Neural crest cell (in vitro differentiated cells): ENCODE data around the gene LRRC27. TPM values are rescaled to one million over a fixed set of nuclear protein-coding genes. Genes with fewer than 3 reads are reported as not detected.

Experiments used
- DNase-seq: peaks from one replicate; pipeline ENCODE4 v3.0.0; 2021; ENCODE audit warnings: low read depth, mixed read lengths, low spot score
- H3K27ac Mint-ChIP-seq: one replicate; pipeline ENCODE4 v1.8.0; 2021; ENCODE audit warnings: mild to moderate bottlenecking, mixed read lengths; ENCODE audit not compliant: unreplicated experiment
- H3K27me3 Mint-ChIP-seq: 2 replicates; pipeline ENCODE4 v1.8.0; 2021; ENCODE audit warnings: low read depth, mild to moderate bottlenecking, mixed read lengths
- H3K36me3 Mint-ChIP-seq: 2 replicates; pipeline ENCODE4 v1.8.0; 2021; ENCODE audit warnings: low read depth, mild to moderate bottlenecking, mixed read lengths
- H3K4me1 Mint-ChIP-seq: 2 replicates; pipeline ENCODE4 v1.8.0; 2021; ENCODE audit warnings: mixed read lengths
- H3K4me3 Mint-ChIP-seq: one replicate; pipeline ENCODE4 v1.8.0; 2021; ENCODE audit warnings: mild to moderate bottlenecking, mixed read lengths
- H3K9me3 Mint-ChIP-seq: 2 replicates; pipeline ENCODE4 v1.8.0; 2021; ENCODE audit warnings: mixed read lengths
- CTCF ChIP-seq: fragments of 200-600 bp; sonication (generic); conservative IDR thresholded peaks from 2 replicates; pipeline ENCODE4 v1.5.0; 2021; ENCODE audit warnings: antibody characterized with exemption, mild to moderate bottlenecking
- total RNA-seq: library from RNA; stranded (reverse); gene quantifications from 2 replicates; pipeline ENCODE4 v1.2.1, GENCODE V29; 2021

The LRRC27 gene
- total RNA-seq, 1 donor from 2014 or later, result 21.9 TPM

DNA sequence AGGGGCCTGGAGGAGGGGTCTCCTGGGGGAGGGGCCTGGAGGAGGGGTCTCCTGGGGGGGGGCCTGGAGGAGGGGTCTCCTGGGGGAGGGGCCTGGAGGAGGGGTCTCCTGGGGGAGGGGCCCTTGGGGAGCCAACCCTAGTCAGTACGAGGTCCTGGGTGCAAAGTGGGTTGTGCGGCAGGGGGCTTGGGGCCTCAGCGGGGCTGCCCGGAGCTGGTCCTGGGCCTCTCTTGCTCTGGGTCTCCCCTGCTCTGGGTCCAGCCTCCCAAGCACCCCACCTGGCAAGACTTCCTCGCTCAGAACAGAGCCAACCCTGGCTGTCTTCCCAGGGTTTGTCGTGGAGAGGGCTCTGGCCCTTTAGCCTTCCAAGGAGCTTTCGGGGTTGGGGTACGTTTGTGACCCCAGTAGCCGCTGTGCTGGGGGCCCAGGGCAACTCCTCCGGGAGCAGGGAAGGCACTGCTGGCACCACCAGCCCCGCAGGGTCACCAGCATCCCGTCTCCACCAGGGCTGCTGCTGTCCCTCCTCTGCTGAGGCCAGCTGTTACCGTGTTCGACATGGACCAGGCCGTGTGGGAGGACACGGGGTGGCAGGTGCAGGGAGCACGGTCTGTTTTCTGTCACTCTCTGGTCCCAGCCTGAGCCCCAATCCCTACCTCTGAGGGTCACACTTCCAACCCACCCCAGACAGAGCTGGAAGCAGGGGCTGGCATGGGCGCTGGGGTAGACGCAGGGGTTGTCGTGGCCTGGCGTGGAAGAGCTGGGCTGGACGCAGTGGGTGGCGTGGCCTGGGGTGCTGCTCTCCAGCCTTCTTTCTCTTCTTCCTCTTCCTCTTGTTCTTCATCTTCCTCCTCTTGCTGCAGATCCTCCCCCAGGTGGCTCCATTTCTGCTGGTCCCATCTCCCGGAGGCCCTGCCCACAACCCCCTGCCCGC, 87.8 kb downstream of the LRRC27 start:
- H3K36me3 Mint-ChIP-seq, result peaks cover 6% of the 10 kb centered on the region
- H3K9me3 Mint-ChIP-seq, result no peaks in the 10 kb centered on the region
- no peak overlapping the region for H3K4me3 Mint-ChIP-seq
- DNase-seq, result no peak
- H3K4me1 Mint-ChIP-seq, result peaks cover 45% of the 10 kb centered on the region
- peak overlapping the region; percentile 12 for H3K27ac Mint-ChIP-seq
- TF ChIP-seq CTCF, result no peak
- no peaks in the 10 kb centered on the region for H3K27me3 Mint-ChIP-seq

DNA sequence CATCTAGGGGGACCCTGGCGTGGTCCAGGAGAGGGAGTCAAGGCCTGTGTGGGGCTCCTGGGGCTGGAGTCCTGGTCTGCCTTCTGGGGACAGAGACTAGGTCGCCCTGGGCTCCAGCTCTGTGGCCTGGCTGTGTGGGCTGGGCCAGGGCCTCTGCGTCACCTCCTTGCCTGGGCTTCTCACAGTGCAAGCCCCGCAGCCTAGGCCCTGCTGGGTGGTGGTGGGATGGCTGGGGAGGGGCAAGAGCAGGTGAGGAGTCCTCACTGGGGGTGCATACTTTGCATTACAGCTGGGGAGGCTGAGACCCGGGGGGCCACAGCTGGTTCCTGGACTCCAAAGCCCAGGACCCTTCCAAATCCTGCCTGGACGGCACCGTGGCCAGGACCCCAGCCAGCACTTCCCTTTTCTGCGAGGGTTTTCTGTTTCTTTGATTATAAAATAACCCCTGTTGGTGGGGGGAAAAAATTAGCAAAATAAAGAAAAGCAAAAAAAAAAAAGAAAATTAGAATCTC, 88.5 kb downstream of the LRRC27 start:
- peaks cover 2% of the 10 kb centered on the region for H3K36me3 Mint-ChIP-seq
- H3K27ac Mint-ChIP-seq, result peak overlapping the region; percentile 62
- H3K4me3 Mint-ChIP-seq, result no peak overlapping the region

DNA sequence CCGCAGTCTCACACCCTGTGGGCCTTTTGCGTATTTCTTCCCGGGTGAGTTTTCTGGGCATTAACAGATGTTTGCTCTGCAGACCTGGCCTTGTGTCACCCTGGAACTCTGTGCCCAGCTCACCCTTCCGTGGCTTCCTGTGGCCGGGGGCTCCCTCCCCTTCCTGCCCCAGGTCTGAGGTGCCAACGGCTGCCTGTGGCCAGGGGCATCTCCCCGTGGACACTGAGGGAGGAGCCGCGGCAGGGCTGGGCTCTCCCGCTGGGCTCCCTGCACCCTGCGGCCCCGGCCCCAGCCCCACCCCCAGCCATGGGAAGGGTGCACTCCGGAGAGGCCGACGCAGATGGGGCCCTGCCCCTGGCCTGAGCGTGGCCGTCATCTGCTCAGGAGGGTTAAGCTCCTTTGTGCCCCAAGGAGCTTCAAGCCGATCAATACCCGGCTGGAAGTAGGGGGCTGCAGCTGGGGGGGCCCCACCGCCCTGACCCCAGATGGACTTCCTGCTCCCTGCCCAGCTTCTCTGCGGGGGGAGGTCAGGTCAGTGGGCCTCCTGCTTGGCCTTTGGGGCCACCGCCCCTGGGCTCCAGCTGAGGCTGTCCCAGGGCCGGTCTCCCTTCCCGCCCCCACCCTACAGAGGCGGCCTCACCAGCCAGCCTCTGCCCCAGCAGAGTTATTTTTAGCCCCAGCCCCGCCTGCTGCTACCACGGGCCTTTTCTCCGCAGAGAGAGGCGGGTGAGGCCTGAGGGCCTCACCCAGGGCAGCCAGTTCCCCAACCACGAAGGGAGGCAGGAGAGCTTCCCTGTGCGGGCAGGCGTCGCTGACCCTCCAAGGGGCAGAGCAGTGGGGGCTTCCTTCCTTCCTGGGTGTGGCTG, 89.2 kb downstream of the LRRC27 start:
- TF ChIP-seq CTCF, result no peak

More for the DNA sequence above, 88.5 kb downstream of the LRRC27 start:
- TF ChIP-seq CTCF, result no peak
- Mint-ChIP-seq H3K9me3 (no peaks in the 10 kb centered on the region), H3K27me3 (no peaks in the 10 kb centered on the region), H3K4me1 (peaks cover 38% of the 10 kb centered on the region)
- DNase-seq, result no peak

DNA sequence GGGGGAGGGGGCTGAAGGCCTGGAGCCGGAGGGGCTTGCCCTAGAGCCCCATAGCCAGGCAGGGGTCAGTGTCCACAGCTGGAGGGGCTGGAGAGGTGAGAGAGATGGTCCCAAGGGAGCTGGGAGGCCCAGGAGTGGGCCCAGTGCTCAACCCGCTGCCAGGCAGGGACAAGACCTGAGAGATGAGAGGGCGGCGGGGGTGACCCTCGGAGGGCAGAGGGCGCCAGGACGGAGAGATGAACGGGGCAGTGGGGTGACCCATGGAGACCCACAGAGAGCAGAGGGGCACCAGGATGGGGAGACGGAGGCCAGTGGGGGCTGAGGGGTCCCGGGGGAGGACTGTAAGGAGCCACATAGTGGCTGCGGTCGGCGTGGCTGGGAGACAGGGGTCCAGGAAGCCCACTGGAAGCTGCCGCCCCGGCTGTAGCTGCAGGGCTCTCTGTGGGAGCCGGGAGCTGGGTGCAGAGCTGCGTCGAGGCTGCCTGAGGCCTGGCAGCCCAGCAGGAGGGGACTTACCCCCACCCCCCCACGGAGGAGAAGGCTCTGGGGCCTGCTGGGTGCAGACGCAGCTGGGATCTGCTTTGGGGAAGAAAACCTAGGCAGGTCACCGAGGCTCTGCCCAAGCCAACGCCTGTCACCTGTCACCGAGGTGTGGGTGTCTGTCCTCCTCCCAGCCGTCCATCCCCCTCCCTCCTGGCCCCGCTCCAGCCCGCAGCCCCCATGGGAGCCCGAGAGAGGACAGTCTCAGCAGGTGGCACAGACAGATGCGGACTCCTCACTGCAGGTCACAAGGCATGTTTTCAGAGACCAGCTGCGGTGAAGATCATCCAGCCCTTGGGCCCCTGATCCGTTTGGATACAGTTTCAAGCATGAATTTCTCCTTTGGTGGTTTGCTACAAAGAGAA, 90.1 kb downstream of the LRRC27 start:
- no peaks in the 10 kb centered on the region for H3K36me3 Mint-ChIP-seq
- no peaks in the 10 kb centered on the region for H3K9me3 Mint-ChIP-seq
- no peak for DNase-seq
- H3K27ac Mint-ChIP-seq, result peak overlapping the region; percentile 50
- no peak for TF ChIP-seq CTCF
- peaks cover 36% of the 10 kb centered on the region for H3K4me1 Mint-ChIP-seq
- H3K27me3 Mint-ChIP-seq, result no peaks in the 10 kb centered on the region
- H3K4me3 Mint-ChIP-seq, result peak overlapping the region; percentile 44

More for the DNA sequence above, 89.2 kb downstream of the LRRC27 start:
- peaks cover 36% of the 10 kb centered on the region for H3K4me1 Mint-ChIP-seq
- no peaks in the 10 kb centered on the region for H3K27me3 Mint-ChIP-seq
- no peaks in the 10 kb centered on the region for H3K36me3 Mint-ChIP-seq
- H3K9me3 Mint-ChIP-seq, result no peaks in the 10 kb centered on the region
- DNase-seq, result peak; percentile 41
- peak overlapping the region; percentile 31 for H3K4me3 Mint-ChIP-seq
- H3K27ac Mint-ChIP-seq, result peak overlapping the region; percentile 62
